ES-I3 (cell line): ENCODE data around the gene LTF.

Source experiments
- H3K36me3 ChIP-seq: 2 replicates; pipeline ENCODE4 v1.6.1; 2013; ENCODE audit warnings: mild to moderate bottlenecking, low read length, control low read depth, moderate library complexity; ENCODE audit not compliant: insufficient read depth
- H3K4me1 ChIP-seq: 2 replicates; pipeline ENCODE4 v1.6.1; 2013; ENCODE audit warnings: mild to moderate bottlenecking, control low read depth, low read length; ENCODE audit not compliant: insufficient read depth
- H3K9ac ChIP-seq: 2 replicates; pipeline ENCODE4 v1.6.1; 2013; ENCODE audit warnings: low read depth, mild to moderate bottlenecking, low read length, moderate library complexity
- H3K9me3 ChIP-seq: 2 replicates; pipeline ENCODE4 v1.6.1; 2013; ENCODE audit warnings: mild to moderate bottlenecking, low read length, moderate library complexity; ENCODE audit not compliant: control insufficient read depth, insufficient read depth

Gene LTF

GRCh38 chr3:46464326-46465195 lies at the start of gene LTF:
Gene LTF (minus strand): TSS chr3:46464905. CDS start chr3:46464867, 38 bp downstream.
- Histone ChIP-seq H3K9me3 (no peaks in the 10 kb centered on the region), H3K36me3 (no peaks in the 10 kb centered on the region), H3K4me1 (peaks cover 3% of the 10 kb centered on the region; the same call in 1 of the 2 replicates), H3K9ac (no peak within 1 kb of the TSS; the same call in 1 of the 2 replicates)

DNA sequence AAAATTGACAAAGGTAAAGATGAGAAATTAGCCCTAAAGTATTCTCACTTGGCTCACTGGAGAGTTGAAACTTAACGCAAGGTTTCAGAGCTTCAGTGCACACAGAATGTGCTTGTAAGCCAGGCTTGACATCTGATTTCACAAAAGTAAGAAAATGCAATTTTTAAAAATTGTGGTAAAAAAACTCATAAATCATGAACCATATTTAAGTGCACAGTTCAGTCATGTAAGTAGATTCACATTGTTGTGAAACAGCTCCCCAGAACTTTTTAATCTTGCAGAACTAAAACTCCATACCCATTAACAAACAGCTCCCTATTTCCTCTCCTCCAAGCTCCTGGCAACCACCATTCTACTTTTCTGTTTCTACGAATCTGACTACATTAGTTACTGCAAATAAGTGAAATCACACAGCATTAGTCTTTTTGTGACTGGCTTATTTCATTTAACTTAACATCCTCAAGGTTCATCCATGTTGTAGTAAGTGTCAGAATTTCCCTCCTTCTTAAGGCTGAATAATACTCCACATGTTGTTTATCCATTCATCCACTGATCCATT lies 47.6 kb upstream of the LTF start:
- Histone ChIP-seq H3K9ac (no peak overlapping the region), H3K9me3 (no peaks in the 10 kb centered on the region), H3K4me1 (no peaks in the 10 kb centered on the region), H3K36me3 (no peaks in the 10 kb centered on the region)

- H3K36me3 ChIP-seq = no peaks in the 10 kb centered on the region
- peaks cover 5% of the 10 kb centered on the region; the same call in 1 of the 2 replicates for H3K4me1 ChIP-seq
- no peak overlapping the region for H3K9ac ChIP-seq
- H3K9me3 ChIP-seq = no peaks in the 10 kb centered on the region
Measured at GRCh38 chr3:46509661-46510187, 45.0 kb upstream of the LTF start.

DNA sequence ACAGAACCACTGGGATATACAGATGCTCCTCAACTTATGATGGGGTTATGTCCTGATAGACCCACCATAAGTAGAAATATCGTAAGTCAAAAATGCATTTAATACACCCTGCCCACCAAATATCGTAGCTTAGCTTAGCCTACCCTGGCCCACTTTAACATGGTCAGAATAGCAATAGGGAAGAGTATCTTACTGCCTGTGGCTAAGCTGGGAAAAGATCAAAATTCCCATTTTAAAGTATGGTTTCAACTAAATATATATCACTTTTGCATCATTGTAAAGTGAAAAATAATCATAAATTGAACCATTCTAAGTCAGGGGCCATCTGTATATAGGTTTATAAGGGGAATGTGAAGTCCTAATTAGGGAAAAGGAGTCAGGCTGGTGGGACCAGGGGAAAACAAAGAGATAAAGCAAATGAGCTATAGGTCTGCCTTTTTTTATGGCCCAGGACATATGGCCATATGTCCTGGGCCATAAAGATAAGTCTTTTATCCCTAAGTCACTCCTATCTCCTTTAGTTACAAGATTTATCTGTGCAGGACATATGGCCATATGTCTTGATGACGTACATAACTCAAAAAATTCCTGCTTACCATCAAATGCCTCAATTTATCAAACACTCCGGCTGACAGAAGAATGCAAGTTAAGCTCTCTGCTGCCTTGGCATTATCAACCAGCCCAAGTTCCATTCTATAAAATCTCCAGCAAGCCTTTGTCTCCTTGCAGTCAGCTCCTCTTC lies 44.3 kb upstream of the LTF start:
- Histone ChIP-seq H3K36me3 (no peaks in the 10 kb centered on the region), H3K9me3 (no peaks in the 10 kb centered on the region), H3K9ac (no peak overlapping the region), H3K4me1 (peaks cover 5% of the 10 kb centered on the region; the same call in 1 of the 2 replicates)

DNA sequence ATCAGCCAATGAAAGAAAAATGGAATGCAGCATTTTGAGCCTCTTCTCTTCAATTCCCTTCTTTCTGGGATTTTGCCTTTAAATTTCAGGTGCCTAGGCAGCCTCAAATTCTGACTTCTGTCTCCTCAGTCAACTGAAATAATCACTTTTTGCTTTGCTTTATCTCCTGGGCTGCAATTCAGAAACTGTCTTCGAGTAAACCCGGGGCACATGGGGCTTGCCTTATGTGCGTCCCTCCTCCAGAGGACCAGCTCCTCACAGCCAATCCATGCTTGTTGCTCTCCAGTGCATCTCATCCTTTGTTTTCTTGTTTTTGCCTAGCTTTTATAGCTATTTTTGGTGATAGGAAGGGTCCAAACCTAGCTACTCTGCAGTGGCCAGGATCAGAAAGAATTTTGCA lies 41.8 kb upstream of the LTF start:
- H3K4me1 ChIP-seq = peaks cover 5% of the 10 kb centered on the region; the same call in 1 of the 2 replicates

GRCh38 chr3:46505953-46506352 lies 41.2 kb upstream of the LTF start:
- Histone ChIP-seq H3K36me3 (no peaks in the 10 kb centered on the region), H3K9ac (no peak overlapping the region), H3K4me1 (peaks cover 5% of the 10 kb centered on the region; the same call in 1 of the 2 replicates), H3K9me3 (no peaks in the 10 kb centered on the region)

More for the DNA sequence above, 41.8 kb upstream of the LTF start:
- Histone ChIP-seq H3K9ac (no peak overlapping the region), H3K36me3 (no peaks in the 10 kb centered on the region), H3K9me3 (no peaks in the 10 kb centered on the region)

- Histone ChIP-seq H3K9me3 (no peaks in the 10 kb centered on the region), H3K4me1 (peaks cover 5% of the 10 kb centered on the region; the same call in 1 of the 2 replicates), H3K9ac (no peak overlapping the region), H3K36me3 (no peaks in the 10 kb centered on the region)
Measured at GRCh38 chr3:46504789-46505188, 40.1 kb upstream of the LTF start.

GRCh38 chr3:46503200-46503874 lies 38.6 kb upstream of the LTF start:
- Histone ChIP-seq H3K9ac (no peak overlapping the region), H3K9me3 (no peaks in the 10 kb centered on the region), H3K4me1 (peaks cover 5% of the 10 kb centered on the region; the same call in 1 of the 2 replicates), H3K36me3 (no peaks in the 10 kb centered on the region)

DNA sequence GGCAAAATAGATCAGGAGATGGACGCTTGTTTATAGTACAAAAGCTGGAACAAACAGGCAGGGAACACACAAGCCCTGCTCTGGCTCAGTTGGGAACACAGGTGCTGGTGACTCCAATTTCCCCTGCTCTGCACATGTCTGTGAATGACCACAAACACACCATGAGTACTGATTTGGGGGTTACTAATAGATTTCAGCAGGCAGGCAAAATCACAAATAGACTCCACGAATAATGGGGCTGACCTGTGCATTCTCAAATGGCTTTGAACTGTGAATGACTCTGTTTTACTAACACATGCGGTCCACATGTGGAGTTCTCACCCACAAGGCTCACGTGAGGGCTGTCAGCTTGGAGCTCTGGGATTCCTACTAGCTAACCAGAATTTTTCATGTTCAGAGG lies 37.0 kb upstream of the LTF start:
- no peaks in the 10 kb centered on the region for H3K36me3 ChIP-seq
- peaks cover 5% of the 10 kb centered on the region; the same call in 1 of the 2 replicates for H3K4me1 ChIP-seq
- H3K9me3 ChIP-seq = no peaks in the 10 kb centered on the region
- no peak overlapping the region for H3K9ac ChIP-seq

GRCh38 chr3:46500656-46501635 lies 36.2 kb upstream of the LTF start:
- Histone ChIP-seq H3K9me3 (no peaks in the 10 kb centered on the region), H3K9ac (no peak overlapping the region), H3K4me1 (0 out of 2 replicates have a peak, but pooled peaks cover under 1% of the 10 kb centered on the region), H3K36me3 (no peaks in the 10 kb centered on the region)

- H3K36me3 ChIP-seq = no peaks in the 10 kb centered on the region
- no peaks in the 10 kb centered on the region for H3K9me3 ChIP-seq
- H3K4me1 ChIP-seq = no peaks in the 10 kb centered on the region
- H3K9ac ChIP-seq = no peak overlapping the region
Measured at GRCh38 chr3:46498916-46499519, 34.3 kb upstream of the LTF start.

GRCh38 chr3:46497556-46498265 lies 33.0 kb upstream of the LTF start, which contains the start of gene RTP3:
Gene RTP3 (plus strand): TSS chr3:46497976. CDS start chr3:46498063, 87 bp downstream.
- Histone ChIP-seq H3K36me3 (no peaks in the 10 kb centered on the region), H3K9me3 (peaks cover 3% of the 10 kb centered on the region; the same call in 1 of the 2 replicates), H3K9ac (no peak within 1 kb of the TSS), H3K4me1 (no peaks in the 10 kb centered on the region)
